Activated CD4-positive, alpha-beta T cell treated with anti-CD3 and anti-CD28 coated beads, Interleukin-2, Interleukin-4, amounts not matched to agents 100 ng/mL and 50 ng/mL, durations not matched to agents 16 hours and 8 hours (primary cell): ENCODE data around the gene DSCAM.

Experiments
- DNase-seq: peaks from one replicate; pipeline ENCODE4 v3.0.0-alpha.2; 2020; ENCODE audit warnings: low spot score

The DSCAM gene

GRCh38 chr21:40837456-40837855 lies 9.5 kb downstream of the DSCAM start:
- no peak for DNase-seq

DNA sequence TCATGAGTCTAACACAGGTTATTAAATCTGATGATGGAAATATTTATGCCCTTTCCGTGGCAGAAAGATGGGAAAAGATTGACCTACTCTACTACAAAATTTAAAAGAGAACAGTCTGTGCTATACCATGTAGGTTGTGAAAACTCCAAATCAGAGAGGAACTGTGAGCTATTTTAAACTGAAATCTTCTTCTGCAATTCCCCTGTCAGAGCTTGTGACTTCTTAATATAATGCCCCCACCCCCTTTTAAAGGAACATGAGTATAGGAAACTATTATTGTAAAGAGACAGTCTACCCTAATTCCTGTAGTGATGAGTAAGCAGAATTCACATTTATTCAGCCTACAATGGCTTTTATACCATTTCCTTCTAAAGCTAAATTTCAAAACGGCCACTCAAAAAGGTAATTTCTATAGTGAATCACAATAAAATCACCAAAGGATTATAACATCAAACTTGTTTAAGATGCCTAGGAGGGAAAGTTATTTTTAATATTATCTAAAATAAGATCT lies 11.7 kb downstream of the DSCAM start:
- DNase-seq, result no peak

GRCh38 chr21:40833184-40833583 lies 13.8 kb downstream of the DSCAM start:
- DNase-seq, result no peak

DNA sequence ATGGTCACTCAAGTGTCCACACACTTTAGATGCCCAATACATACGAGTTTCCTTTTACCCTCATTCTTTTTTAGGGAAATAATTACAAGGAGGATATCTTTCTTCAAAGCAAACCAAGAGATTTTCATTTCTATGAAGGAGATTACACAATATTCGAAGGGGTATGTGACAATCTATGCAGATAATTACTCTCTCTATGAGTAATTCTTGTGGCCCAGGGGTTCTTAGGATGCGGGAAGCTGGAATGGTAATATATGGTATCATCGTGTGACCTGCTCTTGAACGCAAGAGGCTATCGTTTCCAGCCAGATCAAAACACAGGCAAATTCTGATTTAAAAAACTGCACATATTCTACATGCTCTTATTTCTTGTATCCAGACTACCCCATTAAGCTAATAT lies 14.6 kb downstream of the DSCAM start:
- DNase-seq, result no peak

DNA sequence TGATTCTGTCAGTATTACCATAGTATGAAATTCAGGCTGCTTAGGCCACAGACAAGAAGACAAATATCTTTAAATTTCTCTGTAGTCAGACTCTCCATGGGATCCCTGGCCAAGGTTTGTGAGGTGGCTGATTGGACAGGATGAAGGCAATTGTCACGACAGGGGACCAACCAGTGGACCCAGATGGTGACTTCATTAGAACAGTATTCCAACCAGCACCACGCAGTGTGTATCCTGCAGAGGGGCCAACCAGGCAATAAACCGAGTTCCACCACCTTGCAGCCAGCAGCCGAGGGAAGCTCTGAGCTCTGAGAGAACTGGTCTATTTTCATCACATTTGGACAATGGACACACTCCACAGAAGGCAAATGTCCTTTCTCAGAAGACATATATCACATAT lies 16.1 kb downstream of the DSCAM start:
- no peak for DNase-seq

GRCh38 chr21:40829791-40830190 lies 17.2 kb downstream of the DSCAM start:
- DNase-seq, result no peak

DNA sequence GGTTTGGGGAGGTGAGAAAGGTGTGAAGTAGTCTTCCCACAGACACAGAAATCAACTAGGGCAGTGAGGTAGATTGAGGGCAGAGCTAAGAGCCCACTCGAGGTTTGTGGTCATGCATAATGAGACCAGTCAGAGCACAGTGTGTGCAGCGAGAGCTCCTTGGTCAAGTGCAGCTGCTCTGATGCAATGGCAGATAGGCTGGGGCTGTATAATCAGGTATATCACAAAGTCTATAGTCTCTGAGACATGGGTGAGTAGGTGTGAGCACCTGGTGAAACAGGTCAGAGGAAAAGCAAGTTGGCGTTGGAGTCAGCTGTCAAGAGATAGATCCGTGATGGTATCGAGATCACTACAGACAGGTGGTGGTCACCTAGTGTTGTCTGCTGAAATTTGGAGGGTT lies 17.6 kb downstream of the DSCAM start:
- DNase-seq, result no peak

DNA sequence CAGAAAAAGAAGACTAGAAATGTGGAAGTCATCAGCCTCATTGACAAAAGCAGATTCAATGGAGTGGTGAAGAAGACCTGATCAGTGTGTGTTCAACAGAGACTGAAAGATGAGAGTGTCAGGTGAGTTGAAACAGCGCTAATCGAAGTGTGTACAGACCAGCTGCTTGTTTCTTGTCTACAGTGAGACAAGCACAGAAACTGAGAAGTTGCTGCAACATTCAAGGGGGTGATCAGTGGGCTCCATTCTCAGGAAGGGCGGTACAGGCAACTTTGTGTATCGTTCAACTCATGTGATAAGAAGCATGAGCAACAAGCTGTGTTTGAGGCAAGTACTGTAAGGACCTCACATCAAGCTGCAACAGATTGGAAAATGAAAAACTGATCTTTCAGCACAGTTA lies 19.4 kb downstream of the DSCAM start:
- DNase-seq, result no peak

GRCh38 chr21:40819071-40819900 lies 27.7 kb downstream of the DSCAM start:
- DNase-seq, result no peak

DNA sequence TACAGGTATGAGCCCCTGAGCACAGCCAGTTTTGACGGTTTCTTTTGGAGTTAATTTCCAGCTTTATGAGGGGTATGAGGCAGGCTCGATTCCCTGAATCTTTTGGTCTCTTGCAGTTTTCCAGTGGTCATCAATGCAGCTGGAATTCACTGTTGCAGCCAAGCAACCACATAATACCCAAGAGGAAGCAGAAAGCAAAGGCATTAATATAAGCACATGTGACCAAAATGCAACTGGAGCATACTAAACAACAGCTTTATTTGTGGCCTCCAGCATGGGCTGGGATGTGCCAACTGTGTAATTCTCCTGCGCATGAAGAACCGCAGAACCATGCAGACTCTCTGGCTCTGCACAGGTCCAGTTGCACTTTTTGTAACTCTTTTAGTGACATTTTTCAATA lies 33.0 kb downstream of the DSCAM start:
- DNase-seq, result no peak

DNA sequence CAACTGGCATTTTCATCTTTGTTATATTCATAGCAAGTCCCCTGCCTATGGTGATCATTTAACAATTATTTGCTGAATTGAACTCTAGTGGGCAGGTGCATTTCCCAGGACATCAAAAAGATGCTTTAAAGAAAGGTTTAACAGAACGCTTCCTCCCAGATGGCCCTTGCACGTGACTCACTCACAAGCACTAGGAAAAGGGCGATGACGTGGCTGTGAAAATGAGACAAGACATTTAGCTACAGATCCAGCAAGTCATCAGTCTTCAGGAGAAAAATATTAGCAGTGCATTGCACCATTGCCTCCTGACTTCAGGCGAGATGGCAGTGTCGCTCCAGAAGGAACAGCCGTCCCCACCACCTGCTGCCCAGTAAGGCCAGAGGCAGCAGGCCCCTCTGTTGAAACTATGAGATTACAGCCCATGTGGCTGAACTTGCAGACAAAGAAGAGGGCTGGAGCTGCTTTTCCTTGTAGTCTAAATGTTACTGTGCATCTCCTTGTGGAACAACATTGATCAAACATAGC lies 37.2 kb downstream of the DSCAM start:
- no peak for DNase-seq

GRCh38 chr21:40803101-40803500 lies 43.9 kb downstream of the DSCAM start:
- no peak for DNase-seq

DNA sequence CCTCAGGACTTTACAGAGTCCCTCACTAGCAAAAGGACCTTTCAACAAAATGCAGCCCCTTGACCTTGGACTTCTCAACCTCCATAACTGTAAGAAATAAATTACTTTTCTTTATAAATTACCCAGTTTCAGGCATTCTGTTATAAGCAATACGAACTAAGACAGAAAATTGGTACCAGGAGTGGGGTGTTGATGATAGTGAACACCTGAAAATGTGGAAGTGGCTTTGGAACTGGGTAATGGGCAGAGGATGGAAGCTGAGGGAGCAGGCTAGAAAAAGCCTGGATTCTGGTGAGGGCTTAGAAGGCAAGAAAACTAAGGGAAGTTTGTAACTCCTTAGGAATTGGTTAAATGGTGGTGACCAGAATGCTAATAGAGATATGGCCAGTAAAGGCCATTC lies 46.8 kb downstream of the DSCAM start:
- no peak for DNase-seq

DNA sequence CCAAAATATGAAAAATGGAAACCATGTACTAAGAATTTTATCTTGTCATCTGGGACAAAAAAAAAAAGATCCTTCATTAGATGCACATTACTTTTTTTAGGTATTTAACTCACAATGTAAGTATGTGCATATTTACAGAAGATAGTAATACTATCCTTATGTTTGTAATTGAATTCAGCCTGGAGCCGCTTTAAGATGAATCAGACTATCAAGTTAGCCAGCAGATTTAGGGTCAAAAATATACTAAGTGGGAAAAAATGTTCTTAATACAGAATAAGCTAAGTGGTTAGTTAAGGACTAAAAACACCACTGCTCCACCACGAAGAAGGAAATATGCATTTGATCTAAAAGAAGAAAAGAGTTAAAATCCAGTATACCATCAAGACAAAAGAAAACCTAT lies 49.1 kb downstream of the DSCAM start:
- DNase-seq, result no peak

- DNase-seq, result no peak
Observed at GRCh38 chr21:40797410-40797809, 49.5 kb downstream of the DSCAM start.

GRCh38 chr21:40796464-40796863 lies 50.5 kb downstream of the DSCAM start:
- no peak for DNase-seq

DNA sequence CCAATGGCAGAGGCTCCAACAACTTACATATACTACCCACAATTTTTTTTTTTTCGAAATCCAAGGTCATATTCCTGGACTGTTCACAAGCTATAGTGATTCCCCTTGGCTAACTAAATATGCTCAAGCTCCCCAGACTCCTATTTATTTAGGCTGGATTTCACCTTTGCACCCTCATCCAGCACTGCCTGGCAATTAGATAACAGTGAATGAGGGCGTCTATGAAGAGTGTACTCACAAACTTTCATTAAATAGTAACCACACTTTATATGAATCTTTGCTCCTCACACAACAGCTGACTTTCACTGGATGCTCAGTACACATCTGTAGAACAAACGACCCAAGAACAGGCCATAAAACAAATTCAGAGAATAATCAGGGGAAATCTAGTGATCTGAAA lies 51.6 kb downstream of the DSCAM start:
- DNase-seq, result no peak

- DNase-seq, result no peak
Observed at GRCh38 chr21:40792691-40793456, 54.1 kb downstream of the DSCAM start.

- DNase-seq, result no peak
Observed at GRCh38 chr21:40788635-40789034, 58.3 kb downstream of the DSCAM start.

GRCh38 chr21:40783404-40783803 lies 63.6 kb downstream of the DSCAM start:
- no peak for DNase-seq

DNA sequence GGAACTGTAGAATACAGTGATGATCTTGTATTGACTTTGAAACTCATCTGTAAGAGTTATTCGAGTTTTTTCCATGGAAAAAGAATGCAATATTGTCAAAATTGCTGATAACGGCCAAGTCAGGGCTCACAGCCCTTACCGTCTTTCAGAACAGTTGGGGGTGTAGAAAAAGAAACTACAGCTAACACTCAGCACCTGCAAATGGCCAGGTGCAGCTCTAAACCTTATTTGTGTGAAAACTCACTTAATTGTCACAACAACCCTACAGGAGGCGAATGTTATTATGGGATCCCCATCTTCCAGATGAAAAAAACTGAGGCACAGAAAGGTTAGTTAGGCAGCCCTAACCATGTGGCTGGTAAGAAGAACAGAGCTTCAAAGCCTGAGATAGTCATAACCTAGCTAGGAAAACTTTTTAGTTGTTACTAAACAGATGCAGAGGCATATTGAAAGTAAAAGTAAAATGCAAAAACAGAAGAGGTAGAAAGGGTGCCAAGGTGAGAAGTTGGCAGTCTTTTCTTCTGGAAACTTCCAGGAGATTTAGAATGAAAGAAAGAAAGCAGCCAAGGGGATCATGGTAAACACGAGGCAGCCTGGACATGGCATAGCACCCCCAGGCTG lies 76.4 kb downstream of the DSCAM start:
- no peak for DNase-seq

GRCh38 chr21:40769231-40769630 lies 77.7 kb downstream of the DSCAM start:
- no peak for DNase-seq

GRCh38 chr21:40768056-40768455 lies 78.9 kb downstream of the DSCAM start:
- DNase-seq, result no peak
